GM12801 (cell line): ENCODE results near the gene TNNI3K.

Source experiments
- TF ChIP-seq, protein P1 (sequence below): IDR thresholded peaks from one replicate; pipeline ENCODE4 v1.5.1; 2011; ENCODE audit warnings: control low read depth; ENCODE audit not compliant: insufficient read length; ENCODE audit errors: extremely low read depth

TNNI3K gene

DNA sequence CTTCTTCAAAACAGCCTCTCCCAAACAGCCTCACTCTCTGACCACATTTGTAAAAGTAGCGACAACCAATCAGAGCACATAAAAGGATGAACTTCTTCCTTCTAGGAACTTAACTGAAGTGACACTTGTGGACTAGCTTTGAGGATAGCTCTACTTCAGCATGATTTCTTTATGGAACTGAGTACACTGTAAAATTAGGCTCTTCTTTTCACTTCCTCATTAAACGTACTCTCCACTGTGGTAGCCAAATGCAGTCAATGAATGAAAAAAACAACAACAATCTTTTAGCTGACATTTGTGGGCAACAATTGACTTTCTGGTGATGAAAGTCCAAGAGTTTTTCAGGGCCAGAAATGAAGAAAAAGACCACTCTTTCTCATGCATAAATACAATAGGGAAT, 267.7 kb downstream of the TNNI3K start:
- TF ChIP-seq, protein P1, sequence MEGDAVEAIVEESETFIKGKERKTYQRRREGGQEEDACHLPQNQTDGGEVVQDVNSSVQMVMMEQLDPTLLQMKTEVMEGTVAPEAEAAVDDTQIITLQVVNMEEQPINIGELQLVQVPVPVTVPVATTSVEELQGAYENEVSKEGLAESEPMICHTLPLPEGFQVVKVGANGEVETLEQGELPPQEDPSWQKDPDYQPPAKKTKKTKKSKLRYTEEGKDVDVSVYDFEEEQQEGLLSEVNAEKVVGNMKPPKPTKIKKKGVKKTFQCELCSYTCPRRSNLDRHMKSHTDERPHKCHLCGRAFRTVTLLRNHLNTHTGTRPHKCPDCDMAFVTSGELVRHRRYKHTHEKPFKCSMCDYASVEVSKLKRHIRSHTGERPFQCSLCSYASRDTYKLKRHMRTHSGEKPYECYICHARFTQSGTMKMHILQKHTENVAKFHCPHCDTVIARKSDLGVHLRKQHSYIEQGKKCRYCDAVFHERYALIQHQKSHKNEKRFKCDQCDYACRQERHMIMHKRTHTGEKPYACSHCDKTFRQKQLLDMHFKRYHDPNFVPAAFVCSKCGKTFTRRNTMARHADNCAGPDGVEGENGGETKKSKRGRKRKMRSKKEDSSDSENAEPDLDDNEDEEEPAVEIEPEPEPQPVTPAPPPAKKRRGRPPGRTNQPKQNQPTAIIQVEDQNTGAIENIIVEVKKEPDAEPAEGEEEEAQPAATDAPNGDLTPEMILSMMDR = no peak

DNA sequence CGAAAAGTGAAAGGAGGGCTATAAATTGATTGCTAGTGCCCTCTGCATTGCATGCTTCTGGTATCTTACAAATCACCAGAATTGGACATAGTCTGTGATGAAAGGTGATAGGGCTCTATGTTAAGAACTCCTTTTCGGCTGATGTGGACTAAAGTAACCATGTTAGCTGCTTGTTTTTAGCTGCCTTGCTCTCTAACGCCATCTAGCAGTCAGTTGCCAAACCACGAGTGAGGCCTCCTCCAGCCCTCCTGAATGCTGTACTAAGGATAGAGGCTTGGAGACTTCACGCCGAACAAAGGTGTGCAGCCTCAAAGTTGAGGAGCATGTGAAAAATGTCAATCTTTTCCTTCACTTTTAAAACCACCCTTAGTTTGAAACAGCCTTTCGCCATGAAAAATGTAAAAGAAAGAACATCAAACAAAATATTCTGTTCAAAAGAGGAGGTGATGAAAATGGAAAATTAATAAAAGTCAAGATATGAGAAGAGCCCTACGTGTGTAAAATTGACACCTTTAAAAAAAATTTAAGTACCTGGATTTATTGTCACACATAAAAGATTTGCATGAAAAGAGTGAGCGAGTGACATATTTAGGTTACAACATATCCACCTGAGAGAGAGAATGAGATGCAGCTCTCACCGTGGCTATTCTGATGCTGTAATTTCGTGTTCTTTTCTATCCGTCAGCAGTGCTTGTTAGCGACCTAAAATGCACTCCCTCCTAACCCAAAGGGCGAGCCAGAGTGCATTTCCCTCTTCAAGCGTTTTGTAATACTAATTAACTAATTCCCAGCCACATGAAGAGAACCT, 269.1 kb downstream of the TNNI3K start:
- TF ChIP-seq, protein P1 = peak; percentile 73

DNA sequence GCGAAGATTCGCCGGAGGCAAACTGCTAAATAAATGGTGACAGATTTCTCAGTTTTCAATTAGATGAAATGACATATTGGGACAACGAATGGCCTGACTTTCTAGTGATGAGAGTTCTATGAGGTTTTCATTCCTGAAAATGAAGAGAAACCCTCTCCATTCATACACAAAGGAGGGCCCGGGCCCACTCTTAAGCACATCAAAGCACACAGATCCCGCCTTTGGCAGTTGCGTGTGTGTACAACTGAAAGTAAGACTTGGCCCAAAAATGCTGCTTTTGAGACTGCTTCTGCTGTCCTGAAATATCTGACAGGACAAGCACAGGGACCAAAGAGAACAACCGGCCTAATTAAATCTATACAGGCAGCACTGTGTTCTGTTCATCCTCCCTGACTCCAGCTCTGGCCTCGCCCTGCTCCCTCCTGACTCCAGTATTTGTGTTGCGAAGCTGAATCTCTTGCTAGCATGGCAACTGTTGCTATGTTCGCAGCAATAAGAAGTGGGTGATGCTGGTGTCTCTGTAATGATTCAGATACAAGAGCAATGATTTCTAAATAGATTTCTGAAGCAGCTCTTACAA, 269.8 kb downstream of the TNNI3K start:
- TF ChIP-seq, protein P1 = no peak

DNA sequence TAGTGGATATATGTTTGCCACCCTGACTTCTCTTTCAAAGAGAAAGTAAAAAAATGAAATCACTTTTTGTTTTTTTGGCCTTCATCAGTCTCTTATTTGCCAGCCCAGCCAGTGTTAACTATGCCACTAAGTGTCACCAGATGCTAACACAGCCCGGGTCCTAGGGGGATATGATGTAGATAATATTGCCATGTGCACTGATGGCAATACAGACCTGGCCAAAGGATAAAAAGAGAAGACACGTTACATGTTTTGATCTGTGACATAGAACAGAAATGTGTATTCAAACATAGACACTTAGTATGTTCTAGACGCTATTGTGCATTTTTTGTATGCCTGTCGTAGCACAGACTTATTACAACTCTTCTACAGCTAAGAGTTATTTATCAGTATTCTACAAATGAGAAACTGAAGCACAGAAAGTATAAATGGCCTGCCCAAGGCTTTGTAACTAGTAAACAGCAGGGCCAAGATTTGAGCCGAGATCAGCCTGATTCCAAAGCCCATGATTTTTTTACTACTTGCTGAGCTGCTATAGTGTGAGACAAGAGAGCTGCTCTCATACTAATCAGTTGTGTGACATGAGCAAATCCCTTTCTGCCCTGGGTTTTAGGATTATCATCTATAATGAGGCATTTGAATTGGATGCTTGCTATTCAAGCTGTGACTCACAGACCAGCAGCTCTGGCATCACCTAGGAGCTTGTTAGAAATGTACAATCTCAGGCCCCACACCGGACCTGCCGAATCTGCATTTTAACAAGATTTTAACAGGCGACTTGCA, 270.9 kb downstream of the TNNI3K start:
- TF ChIP-seq, protein P1 = no peak

DNA sequence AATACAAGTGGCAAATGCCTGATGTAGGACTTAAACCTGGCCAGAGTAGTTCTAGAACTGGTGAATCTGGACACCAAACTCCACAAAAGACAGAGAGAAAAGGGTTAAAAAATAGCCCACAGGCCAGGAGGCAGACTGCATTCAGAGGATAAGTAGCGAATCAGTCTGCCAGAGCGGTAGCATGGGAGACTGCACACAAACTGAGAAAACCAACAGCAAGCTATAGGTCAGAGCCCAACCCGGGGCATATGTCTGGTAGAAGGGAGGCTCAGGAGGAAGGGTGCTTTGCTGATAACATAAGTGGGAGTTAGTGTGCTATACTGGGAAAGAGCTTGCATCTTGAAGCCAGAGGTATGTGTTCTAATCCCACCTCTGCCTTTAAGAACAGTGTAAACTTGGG, 273.3 kb downstream of the TNNI3K start:
- TF ChIP-seq, protein P1 = no peak

DNA sequence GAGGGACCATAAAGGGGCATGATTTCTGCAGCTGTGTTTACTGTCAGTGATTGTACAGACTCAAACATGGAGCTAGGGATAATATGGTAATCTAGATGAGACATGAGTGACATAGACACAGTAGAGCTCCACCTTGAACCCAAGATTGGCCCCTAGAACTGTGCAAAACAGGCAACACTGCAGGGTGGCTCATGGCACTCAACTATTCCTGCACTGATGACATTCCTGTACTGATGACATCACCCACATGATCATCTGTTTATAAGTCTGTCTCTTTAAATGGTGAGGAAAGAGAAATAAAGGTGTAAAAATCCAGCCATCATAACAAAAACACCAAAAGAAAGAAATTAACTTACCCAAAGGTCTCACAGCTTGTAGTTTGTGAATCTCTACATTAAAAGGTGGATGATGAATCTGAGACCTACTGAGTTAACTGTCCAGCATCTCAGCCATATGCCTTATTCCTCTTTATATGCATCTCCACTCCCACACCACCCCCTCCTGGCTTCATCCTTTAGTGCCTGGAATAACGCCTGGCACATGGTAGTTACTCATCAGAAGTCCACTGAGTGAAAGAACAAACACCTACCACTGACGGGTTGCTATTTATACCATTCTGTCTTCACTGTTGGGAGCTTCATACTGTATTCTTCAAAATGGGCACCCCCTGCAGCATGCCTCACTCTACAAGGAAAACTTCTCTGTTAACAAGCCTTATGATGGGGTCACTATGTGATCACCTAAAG, 277.2 kb downstream of the TNNI3K start, which contains the start of gene LRRC53:
Gene LRRC53, minus strand, starts transcription at position 442 of the 746 bp plus-strand sequence. CDS start 29,262 bp downstream, outside the sequence.
- TF ChIP-seq, protein P1 = no peak
